Skeletal muscle cell (primary cell): ENCODE results near the gene CRLF3.
"Not testable (repeated sequence)": the region's sequence is repeated elsewhere in the genome, so short reads cannot be mapped to it uniquely, and the experiment has no call there.

Experiments
- DNase-seq: peaks from one replicate; pipeline ENCODE4 v3.0.0-alpha.2; 2010; ENCODE audit warnings: low read depth
- H3K4me3 ChIP-seq: 2 replicates; pipeline ENCODE4 v1.5.1; 2011; ENCODE audit warnings: low read depth, mild to moderate bottlenecking, control low read depth, low read length, moderate library complexity

Gene CRLF3, protein sequence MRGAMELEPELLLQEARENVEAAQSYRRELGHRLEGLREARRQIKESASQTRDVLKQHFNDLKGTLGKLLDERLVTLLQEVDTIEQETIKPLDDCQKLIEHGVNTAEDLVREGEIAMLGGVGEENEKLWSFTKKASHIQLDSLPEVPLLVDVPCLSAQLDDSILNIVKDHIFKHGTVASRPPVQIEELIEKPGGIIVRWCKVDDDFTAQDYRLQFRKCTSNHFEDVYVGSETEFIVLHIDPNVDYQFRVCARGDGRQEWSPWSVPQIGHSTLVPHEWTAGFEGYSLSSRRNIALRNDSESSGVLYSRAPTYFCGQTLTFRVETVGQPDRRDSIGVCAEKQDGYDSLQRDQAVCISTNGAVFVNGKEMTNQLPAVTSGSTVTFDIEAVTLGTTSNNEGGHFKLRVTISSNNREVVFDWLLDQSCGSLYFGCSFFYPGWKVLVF

DNA sequence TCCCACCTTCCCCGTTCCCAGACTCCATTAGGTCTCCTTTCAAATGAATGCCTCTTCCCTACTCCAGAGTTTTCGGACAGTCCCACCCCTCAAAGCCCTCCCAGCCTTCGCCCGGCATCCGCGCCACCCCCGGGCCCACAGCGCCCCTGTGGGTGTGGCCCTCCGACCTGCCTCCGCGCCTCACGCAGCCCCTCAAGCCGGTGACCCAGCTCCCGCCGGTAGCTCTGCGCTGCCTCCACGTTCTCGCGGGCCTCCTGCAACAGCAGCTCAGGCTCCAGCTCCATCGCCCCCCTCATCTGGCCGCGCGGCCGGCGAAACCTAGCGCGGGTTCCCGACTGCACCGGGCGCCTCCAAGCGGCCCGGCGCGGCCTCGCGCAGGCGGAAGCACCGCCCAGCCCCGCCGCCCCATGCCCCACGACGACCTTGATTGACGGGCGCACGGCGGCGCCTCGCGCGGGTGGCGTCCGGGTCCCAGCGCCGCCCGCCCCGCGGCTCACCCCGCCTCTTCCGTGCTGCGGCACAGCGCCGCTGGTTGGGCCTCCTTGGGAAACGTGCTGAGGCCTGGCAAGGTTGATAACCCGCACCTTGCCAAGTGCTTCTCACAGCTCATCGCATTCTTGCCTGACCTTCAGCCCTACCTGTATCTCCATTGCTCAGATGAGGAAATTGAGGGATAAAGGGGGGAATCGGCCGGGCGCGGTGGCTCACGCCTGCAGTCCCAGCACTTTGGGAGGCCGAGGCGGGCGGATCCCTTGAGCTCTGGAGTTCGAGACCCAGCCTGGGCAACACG is at the start of gene CRLF3:
CRLF3 (minus strand) TSS at position 337 of the 790 bp plus-strand sequence; CDS start at position 296, 41 bp downstream.
- peak; percentile 61 for DNase-seq
- H3K4me3 ChIP-seq: peak within 1 kb of the TSS; percentile 87

DNA sequence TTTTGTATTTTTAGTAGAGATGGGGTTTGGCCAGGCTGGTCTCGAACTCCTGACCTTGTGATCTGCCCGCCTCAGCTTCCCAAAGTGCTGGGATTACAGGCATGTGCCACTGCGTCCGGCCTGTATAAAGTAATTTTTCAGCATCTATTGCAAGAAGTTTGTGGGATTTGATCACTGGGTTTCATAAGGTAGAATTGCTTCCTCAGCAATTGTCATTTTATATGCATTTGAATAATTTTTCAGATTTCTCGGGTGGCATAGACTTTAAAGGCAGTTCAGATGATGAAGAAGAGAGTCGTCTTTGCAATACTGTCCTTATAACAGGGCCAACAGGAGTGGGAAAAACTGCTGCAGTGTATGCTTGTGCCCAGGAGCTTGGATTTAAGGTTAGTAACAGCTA is 44.5 kb upstream of the CRLF3 start:
- no peak overlapping the region for H3K4me3 ChIP-seq
- no peak for DNase-seq

- DNase-seq: no peak
- no peak overlapping the region for H3K4me3 ChIP-seq
These were observed 40.1 kb upstream of the CRLF3 start for GRCh38 chr17:30864636-30865035.

GRCh38 chr17:30858556-30859250 is 34.2 kb upstream of the CRLF3 start:
- no peak for DNase-seq
- no peak overlapping the region for H3K4me3 ChIP-seq

- DNase-seq: no peak
- no peak overlapping the region for H3K4me3 ChIP-seq
These were observed 29.7 kb upstream of the CRLF3 start for GRCh38 chr17:30854146-30854545.

DNA sequence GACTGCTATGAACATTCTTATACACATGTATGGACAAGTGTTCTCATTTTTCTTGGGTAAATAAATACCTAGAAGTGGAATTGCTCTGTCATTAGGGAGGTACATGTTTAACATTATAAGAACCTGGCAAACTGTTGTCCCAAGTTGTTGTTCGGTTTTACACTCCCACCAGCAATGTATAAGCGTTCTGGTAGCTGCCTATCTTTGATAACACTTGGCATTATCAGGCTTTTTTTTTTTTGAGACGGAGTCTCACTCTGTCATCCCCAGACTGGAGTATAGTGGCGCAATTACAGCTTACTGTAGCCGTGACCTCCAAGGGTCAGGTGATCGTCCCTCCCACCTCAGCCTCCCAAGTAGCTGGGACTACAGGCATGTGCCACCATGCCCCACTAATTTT is 23.5 kb upstream of the CRLF3 start:
- no peak for DNase-seq
- H3K4me3 ChIP-seq: no peak overlapping the region

DNA sequence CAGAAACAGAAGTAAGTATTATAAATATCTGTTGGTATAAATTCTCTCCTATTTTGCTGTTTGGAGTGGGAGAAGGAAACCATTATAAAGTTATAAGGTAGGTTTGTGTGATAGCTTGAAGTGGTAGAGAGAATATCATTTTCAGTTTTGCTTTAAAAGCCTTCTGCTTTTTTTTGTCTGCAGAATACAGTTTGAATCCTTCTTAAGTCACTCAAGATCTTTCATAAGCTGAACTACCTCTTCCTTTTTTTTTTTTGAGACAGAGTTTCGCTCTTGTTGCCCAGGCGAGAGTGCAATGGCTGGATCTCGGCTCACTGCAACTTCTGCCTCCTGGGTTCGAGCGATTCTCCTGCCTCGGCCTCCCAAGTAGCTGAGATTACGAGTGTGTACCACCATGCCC is 16.3 kb upstream of the CRLF3 start:
- no peak for DNase-seq
- H3K4me3 ChIP-seq: no peak overlapping the region

- no peak for DNase-seq
- no peak overlapping the region for H3K4me3 ChIP-seq
These were observed 13.8 kb upstream of the CRLF3 start for GRCh38 chr17:30838202-30838807.

GRCh38 chr17:30832438-30833124 is 8.1 kb upstream of the CRLF3 start:
- no peak for DNase-seq
- peak overlapping the region; percentile 88 for H3K4me3 ChIP-seq

DNA sequence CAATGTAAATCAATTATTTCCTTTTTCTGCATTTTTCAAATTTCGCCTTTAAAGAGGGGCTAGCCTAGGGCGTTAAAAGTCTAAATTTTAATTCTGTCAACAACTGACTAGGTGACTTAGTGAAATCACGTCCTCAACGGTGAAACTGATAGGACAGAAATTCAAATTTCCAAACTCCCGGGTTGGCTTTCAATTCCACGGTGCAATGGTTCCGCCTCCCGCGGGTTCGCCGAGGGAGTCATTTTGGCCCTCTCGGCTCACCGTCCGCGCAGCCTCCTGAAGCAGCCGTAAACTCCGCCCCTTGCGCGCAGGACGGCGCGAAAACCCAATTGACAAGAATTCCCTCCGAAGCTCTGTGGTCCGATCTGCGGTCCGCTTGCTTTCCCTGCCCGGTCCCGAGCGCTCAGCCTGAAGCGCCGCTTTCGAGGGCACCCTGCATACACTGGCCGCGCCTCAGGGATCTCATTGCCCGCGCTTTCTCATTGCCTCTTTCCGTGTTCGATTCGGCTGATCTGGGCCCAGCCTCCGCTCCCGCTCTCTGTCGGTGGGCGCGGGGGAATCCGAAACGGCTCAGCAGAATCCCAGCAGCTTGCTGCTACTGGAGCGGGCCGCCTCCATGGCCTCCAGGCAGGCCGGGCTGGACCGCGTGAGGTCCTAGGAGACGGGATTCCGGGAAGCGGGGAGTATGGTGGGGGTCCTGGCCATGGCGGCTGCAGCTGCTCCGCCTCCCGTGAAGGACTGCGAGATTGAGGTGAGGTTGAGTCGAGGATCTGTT is 7.4 kb upstream of the CRLF3 start, which contains the start of gene ATAD5:
ATAD5 (plus strand) TSS at position 304 of the 775 bp plus-strand sequence; CDS start at position 686, 382 bp downstream.
- DNase-seq: peak; percentile 76

GRCh38 chr17:30831257-30831656 is 6.8 kb upstream of the CRLF3 start:
- no peak for DNase-seq
- H3K4me3 ChIP-seq: peak overlapping the region; percentile 88

More for the DNA sequence above, 7.4 kb upstream of the CRLF3 start, which contains the start of gene ATAD5:
- H3K4me3 ChIP-seq: peak within 1 kb of the TSS; percentile 88

GRCh38 chr17:30829022-30829421 is 4.5 kb upstream of the CRLF3 start:
- H3K4me3 ChIP-seq: no peak overlapping the region
- no peak for DNase-seq

GRCh38 chr17:30827082-30827481 is 2.6 kb upstream of the CRLF3 start:
- H3K4me3 ChIP-seq: no peak overlapping the region
- no peak for DNase-seq

GRCh38 chr17:30824002-30824355 is 513 bp downstream of the CRLF3 start:
- no peak for DNase-seq

DNA sequence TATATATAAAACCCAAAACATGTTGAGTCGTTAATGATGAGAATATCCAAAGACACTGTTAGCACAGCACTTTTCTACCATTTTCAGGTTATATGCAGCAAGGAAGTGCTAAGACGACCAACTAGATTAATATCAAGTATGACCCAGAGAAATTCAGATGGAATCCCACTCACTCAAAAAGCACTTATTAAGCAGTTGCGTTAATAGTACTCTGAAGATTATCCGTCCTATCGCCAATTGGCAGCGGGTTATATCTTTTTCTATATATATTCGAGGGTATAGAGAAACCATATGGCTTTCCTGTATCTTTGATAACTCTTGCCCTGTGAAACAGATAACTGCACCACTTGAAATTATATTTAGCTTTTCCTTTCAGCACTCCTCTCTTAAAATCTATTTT is 1.1 kb downstream of the CRLF3 start:
- peak overlapping the region; percentile 87 for H3K4me3 ChIP-seq
- no peak for DNase-seq

More at GRCh38 chr17:30824002-30824355, 513 bp downstream of the CRLF3 start:
- peak overlapping the region; percentile 87 for H3K4me3 ChIP-seq

GRCh38 chr17:30822919-30823318 is 1.6 kb downstream of the CRLF3 start:
- not testable (repeated sequence) for H3K4me3 ChIP-seq, DNase-seq

- no peak overlapping the region for H3K4me3 ChIP-seq
- no peak for DNase-seq
These were observed 2.4 kb downstream of the CRLF3 start for GRCh38 chr17:30821871-30822723.
